Measurements from ENCODE around the gene HEG1. TPM values are rescaled to one million over a fixed set of nuclear protein-coding genes. Genes with fewer than 3 reads are reported as not detected.

The HEG1 gene
- total RNA-seq, 4 donors from 2014 or later: 13.9 to 30.8 (median 26.5) TPM

DNA sequence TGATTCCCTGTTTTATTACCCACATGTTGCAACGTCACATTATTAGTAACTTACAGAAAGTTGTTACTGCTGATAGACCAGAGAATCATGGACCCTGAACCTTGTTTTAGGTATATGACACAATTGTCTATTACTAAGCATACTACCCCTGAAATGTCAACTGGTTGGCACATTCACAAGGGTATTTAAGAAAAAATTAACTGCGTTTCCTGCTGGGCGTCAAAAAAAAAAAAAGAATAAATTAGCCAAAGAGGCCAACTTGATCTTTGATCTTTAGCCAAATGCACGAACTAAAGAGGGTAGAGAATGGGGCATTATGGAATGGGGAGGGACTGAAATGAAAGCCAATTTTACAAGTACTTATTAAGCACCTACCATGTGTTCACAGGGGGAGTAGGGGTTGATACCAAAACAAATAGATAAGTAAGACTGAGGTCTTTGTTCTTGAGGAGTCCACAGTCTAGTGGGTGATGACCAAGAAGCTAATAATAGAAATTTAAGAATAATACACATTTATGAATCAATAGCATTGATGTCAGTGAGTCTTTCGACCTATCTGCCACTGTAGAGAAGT, 103.4 kb downstream of the HEG1 start:
- no peak for DNase-seq (ENCODE audit: low spot score in 2 of 2)
- no peak for TF ChIP-seq POLR2A (IDR thresholded peaks at IDR 0.05)
- TF ChIP-seq POLR2AphosphoS5 (IDR thresholded peaks at IDR 0.05): no peak
- TF ChIP-seq, protein P1, sequence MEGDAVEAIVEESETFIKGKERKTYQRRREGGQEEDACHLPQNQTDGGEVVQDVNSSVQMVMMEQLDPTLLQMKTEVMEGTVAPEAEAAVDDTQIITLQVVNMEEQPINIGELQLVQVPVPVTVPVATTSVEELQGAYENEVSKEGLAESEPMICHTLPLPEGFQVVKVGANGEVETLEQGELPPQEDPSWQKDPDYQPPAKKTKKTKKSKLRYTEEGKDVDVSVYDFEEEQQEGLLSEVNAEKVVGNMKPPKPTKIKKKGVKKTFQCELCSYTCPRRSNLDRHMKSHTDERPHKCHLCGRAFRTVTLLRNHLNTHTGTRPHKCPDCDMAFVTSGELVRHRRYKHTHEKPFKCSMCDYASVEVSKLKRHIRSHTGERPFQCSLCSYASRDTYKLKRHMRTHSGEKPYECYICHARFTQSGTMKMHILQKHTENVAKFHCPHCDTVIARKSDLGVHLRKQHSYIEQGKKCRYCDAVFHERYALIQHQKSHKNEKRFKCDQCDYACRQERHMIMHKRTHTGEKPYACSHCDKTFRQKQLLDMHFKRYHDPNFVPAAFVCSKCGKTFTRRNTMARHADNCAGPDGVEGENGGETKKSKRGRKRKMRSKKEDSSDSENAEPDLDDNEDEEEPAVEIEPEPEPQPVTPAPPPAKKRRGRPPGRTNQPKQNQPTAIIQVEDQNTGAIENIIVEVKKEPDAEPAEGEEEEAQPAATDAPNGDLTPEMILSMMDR (IDR thresholded peaks at IDR 0.05): no peak
- no peaks in the 10 kb centered on the region for H3K4me1 ChIP-seq
- WGBS: 60% methylated on average over 5 of the region's 5 CpGs
- no peaks in the 10 kb centered on the region for H3K27me3 ChIP-seq
- no peak overlapping the region for H3K27ac ChIP-seq
- no peaks in the 10 kb centered on the region for H3K36me3 ChIP-seq
- no peak overlapping the region for H3K4me3 ChIP-seq
- no peaks in the 10 kb centered on the region for H3K9me3 ChIP-seq

DNA sequence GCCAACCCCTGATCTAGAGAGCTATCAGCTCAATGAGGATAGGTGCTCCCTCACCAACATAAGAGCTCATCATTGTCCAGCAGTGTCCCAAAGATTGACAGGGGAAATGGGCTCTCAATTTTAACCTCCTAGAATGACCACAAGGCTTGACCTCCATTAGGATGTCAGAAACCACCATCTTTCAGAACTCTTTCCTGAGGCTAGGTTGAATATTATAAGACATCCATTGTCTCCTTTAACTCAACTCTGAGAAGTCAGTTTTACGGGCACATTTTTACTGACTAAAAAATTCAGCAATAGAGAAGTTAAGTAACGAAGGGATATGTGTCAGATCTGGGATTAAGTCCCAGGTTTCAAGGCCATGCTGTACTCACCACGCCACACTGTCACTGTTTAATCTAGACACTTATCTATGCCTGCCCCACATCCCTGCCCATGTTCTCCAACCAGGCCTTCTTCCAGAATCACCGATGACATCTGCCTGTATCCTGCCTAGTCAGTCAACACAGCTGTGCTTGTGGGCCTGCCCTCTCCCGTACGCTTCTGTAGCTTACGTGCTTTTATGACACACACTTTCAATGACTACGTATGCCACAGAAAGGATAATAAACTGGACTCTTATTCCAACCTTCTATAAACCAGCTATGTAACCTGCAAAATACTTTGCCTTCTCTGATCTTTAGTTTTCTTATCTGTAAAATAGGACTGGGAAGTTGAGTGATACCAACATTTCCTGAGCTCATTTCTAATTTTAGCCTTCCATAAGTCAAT, 104.1 kb downstream of the HEG1 start:
- Histone ChIP-seq H3K4me1 (no peaks in the 10 kb centered on the region), H3K9me3 (no peaks in the 10 kb centered on the region), H3K4me3 (no peak overlapping the region), H3K27me3 (no peaks in the 10 kb centered on the region), H3K27ac (no peak overlapping the region), H3K36me3 (no peaks in the 10 kb centered on the region)
- TF ChIP-seq EP300 (IDR thresholded peaks at IDR 0.05): no peak
- TF ChIP-seq POLR2A (IDR thresholded peaks at IDR 0.05): no peak
- TF ChIP-seq, protein P1 (IDR thresholded peaks at IDR 0.05): no peak
- no peak for TF ChIP-seq POLR2AphosphoS5 (IDR thresholded peaks at IDR 0.05)
- 75% methylated on average over 8 of the region's 8 CpGs for WGBS
- no peak for DNase-seq (ENCODE audit: low spot score in 2 of 2)

DNA sequence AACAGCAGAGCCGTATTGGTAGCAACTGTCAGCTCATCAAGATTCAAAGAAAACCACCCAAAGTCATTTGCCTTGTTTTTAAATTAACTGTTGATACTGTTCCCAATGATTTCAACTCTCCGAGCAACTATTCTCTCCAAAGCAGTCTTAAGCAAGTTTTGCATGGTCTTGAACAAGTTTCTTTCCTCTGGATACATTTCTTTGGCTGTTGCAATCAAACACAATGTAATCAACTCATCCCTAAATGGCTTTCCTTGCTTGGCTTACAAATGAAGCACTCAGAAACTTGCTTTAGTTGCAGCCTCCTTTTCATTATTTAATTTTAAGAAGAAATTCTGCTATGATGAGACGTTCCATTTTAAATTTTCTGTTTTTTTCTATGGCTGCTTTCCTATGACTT, 105.8 kb downstream of the HEG1 start:
- WGBS: 78% methylated on average over 3 of the region's 3 CpGs
- TF ChIP-seq EP300 (IDR thresholded peaks at IDR 0.05): no peak
- no peak for TF ChIP-seq POLR2A (IDR thresholded peaks at IDR 0.05)
- TF ChIP-seq, protein P1 (IDR thresholded peaks at IDR 0.05): no peak

DNA sequence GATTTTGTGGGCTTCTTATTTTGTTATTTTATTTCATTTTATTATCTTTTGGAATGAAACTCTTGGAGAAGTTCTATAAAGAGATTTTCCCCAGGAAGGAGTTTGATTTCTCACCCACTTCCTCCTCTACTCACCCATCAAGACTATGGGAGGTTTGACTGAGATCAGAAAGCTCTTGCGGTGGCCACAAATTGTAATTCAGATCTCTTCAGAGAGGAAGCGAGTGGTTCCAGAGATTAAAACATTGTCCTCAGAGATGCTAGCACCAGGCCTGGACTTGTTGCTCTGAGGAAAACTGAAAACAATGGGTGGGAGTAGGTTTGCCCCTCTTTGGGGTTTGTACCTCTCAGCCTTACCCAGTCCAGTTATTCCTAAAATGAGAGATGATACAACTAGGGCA, 113.2 kb downstream of the HEG1 start:
- Histone ChIP-seq H3K4me1 (no peaks in the 10 kb centered on the region), H3K27me3 (no peaks in the 10 kb centered on the region), H3K27ac (no peak overlapping the region), H3K36me3 (no peaks in the 10 kb centered on the region), H3K9me3 (no peaks in the 10 kb centered on the region), H3K4me3 (no peak overlapping the region)
- DNase-seq (ENCODE audit: low spot score in 2 of 2): no peak
- 94% methylated on average over 2 of the region's 2 CpGs for WGBS
- no peak for TF ChIP-seq POLR2A (IDR thresholded peaks at IDR 0.05)
- TF ChIP-seq, protein P1 (IDR thresholded peaks at IDR 0.05): no peak
- no peak for TF ChIP-seq EP300 (IDR thresholded peaks at IDR 0.05)
- TF ChIP-seq POLR2AphosphoS5 (IDR thresholded peaks at IDR 0.05): no peak

More for the DNA sequence above, 105.8 kb downstream of the HEG1 start:
- Histone ChIP-seq H3K4me3 (no peak overlapping the region), H3K27ac (no peak overlapping the region), H3K36me3 (no peaks in the 10 kb centered on the region), H3K9me3 (no peaks in the 10 kb centered on the region), H3K27me3 (no peaks in the 10 kb centered on the region), H3K4me1 (no peaks in the 10 kb centered on the region)
- no peak for DNase-seq (ENCODE audit: low spot score in 2 of 2)

DNA sequence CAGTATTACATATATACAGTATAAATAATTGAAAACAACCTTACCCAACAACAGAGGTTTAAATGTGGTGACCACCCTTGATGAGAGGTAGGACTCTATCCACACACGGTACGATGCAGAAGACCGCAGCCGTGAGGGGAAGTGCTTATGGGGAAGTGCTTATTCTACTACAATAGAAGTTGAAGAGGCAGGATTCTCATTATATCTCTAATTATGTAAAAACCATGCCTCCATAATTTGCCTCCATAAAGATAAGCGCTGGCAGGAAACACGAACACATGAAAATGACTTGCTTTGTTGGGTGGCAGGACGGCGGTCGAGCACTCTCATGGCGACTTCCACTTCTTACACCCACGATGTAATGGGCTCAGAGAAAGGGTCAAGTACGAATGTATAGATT, 114.0 kb downstream of the HEG1 start:
- H3K36me3 ChIP-seq: no peaks in the 10 kb centered on the region
- H3K9me3 ChIP-seq: no peaks in the 10 kb centered on the region
- WGBS: 91% methylated on average over 12 of the region's 12 CpGs
- TF ChIP-seq POLR2AphosphoS5 (IDR thresholded peaks at IDR 0.05): no peak
- TF ChIP-seq, protein P1 (IDR thresholded peaks at IDR 0.05): no peak
- TF ChIP-seq EP300 (IDR thresholded peaks at IDR 0.05): no peak
- no peak for TF ChIP-seq POLR2A (IDR thresholded peaks at IDR 0.05)
- H3K27me3 ChIP-seq: no peaks in the 10 kb centered on the region
- no peaks in the 10 kb centered on the region for H3K4me1 ChIP-seq
- no peak for DNase-seq (ENCODE audit: low spot score in 2 of 2)
- H3K27ac ChIP-seq: no peak overlapping the region
- no peak overlapping the region for H3K4me3 ChIP-seq
